GM21786 (cell line): Measurements from ENCODE around the gene KDM2A.
"Not testable (repeated sequence)": the region's sequence is repeated elsewhere in the genome, so short reads cannot be mapped to it uniquely, and the experiment has no call there.

Source experiments
- ATAC-seq: cut with Tn5 transposase; IDR thresholded peaks from one replicate; pipeline ENCODE4 v1.9.1; 2021; ENCODE audit not compliant: unreplicated experiment

KDM2A gene

DNA sequence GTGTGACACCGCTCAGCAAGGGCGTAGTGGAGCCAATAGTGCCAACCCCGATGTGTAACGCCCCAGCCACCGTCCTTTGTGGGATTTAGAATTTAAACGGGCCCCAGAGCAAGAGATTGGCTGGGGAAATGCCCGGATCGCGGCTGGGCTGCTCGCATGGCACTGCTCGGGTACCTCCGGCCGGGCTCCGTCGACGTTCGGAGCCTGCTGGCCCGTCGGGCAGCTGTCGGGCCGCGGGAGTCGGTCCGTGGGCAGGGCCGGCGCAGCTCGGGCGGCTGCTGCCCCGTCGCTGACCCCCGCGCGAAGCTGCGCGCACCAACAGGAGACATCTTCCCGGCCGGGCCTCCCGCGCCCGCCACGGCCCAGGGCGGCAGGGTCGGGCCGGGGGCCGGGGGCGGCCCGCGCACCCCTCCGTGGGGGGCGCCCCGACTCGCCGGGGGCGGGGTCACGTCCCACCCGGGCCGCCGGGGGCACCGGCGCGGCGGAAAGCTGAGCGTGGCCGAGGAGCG is 1.3 kb upstream of the KDM2A start:
- ATAC-seq = no peak

DNA sequence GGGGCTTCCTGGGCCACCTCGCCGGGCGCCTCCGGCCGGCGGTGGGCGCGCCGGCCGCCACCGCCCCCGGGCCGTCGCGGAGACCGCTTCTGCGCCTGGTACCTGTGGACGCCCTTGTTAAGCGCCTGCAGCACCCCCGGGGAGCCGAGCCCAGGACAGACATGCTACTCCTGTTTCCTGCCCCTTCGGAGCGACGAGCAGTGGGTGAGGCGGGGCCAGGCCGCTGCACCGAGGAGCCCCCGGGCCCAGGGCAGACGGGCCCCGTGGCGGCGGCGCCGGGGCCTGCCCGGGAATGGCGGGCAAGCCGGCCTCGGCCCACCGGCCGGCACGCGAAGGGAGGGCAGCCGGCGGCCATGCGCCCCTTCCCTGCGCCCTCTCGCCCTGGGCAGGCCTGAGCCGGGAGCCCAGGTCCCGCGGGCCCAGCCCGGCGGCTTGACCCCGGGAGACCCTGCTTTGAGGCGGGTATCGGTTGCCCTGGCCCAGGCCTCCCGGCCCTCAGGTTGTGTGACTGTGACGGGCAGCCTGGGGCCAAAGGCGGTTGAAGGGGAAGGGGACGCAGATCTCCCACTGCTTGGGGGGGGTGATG is 789 bp upstream of the KDM2A start:
- ATAC-seq = peak; percentile 3

DNA sequence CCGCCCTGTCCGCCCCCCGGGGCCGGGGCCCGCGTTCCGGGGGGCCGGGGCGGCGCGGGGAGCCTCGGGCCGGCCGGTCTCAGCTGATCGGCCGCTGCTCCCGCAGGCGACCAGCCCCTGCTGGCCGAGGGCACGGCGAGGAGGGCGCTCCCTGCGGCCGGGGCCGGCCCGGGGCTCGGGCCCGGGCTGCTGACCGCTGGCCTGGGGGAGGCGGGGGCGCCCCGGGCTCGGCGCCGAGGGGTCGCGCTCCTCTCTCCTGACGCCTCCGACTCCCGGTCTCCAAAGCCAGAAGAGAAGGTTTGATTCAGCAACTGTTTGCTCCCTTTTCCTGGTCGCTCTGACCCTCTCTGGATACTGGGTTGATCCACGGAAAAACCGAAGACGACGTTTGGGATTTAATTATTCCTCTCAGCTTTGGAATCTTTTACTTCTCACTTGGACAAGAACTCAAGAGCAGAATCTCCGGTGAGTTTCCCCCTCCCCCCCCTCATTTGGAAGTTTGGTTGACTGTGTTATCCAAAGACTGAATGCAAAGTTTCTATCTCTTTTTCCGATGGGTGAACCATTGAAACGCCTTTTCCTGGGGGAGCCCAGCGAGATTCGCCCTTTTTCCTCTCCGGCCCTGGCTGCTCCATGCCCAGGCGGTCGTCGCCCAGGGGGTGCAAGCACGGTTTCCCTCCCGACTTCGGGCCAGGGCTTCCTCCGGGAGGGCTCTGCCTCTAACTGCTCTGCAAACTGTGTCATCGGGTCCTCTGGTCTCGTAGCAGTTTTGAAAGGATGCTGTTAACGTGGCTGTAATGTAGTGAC is 725 bp downstream of the KDM2A start:
- no peak for ATAC-seq

GRCh38 chr11:67120456-67120855 is 1.4 kb downstream of the KDM2A start:
- ATAC-seq = no peak

GRCh38 chr11:67120881-67121710 is 2.0 kb downstream of the KDM2A start:
- ATAC-seq = no peak

- not testable (repeated sequence) for ATAC-seq
These were observed 4.7 kb downstream of the KDM2A start for GRCh38 chr11:67123801-67124200.

DNA sequence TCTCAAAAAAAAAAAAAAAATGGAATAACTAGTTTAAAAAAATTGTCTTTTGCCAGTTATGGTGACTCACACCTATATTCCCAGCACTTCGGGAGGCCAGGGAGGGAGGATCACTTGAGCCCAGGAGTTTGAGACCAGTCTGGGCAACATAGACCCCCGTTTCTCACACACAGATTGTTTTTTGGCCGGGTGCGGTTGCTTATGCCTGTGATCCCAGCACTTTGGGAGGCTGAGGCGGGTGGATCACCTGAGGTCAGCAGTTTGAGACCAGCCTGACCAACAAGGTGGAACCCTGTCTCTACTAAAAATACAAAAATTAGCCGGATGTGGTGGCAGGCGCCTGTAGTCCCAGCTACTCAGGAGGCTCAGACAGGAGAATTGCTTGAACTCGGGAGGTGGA is 7.2 kb downstream of the KDM2A start:
- not testable (repeated sequence) for ATAC-seq

DNA sequence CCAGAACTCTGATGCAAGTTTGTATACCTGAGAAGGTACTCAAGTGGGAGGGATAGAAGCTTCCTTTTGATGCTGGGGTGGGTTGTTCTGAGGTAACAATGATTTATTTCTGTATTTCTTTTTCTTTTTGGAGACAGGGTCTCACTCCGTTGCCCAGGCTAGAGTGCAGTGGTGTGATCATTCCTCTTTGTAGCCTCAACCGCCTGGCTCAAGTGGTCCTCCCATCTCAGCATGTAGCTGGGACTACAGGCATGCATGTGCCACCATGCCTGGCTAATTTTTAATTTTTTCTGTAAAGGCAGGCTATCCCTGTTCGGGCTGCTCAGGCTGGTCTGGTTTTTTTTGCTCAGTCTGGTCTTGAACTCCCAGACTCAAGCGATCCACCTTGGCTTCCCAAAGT is 7.9 kb downstream of the KDM2A start:
- no peak for ATAC-seq

GRCh38 chr11:67130861-67131260 is 11.8 kb downstream of the KDM2A start:
- not testable (repeated sequence) for ATAC-seq

GRCh38 chr11:67136156-67136555 is 17.1 kb downstream of the KDM2A start:
- ATAC-seq = no peak

DNA sequence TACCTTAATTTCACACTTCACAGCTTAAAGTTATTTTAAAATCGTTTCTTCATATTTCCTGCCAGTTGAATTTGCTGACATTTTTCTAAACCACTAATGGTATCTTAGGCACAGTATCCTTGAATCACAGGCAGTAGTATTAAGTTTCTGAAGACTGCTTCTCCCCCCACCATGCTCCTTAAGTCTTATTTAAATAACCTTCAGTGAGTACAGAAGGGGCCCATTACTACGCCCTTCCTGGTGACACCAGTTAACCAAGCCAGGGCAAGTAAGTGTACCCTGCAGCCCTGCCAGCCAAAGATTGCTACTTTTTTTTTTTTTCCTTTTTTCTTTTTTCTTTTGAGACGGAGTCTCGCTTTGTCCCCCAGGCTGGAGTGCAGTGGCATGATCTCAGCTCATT is 19.9 kb downstream of the KDM2A start:
- ATAC-seq = no peak

DNA sequence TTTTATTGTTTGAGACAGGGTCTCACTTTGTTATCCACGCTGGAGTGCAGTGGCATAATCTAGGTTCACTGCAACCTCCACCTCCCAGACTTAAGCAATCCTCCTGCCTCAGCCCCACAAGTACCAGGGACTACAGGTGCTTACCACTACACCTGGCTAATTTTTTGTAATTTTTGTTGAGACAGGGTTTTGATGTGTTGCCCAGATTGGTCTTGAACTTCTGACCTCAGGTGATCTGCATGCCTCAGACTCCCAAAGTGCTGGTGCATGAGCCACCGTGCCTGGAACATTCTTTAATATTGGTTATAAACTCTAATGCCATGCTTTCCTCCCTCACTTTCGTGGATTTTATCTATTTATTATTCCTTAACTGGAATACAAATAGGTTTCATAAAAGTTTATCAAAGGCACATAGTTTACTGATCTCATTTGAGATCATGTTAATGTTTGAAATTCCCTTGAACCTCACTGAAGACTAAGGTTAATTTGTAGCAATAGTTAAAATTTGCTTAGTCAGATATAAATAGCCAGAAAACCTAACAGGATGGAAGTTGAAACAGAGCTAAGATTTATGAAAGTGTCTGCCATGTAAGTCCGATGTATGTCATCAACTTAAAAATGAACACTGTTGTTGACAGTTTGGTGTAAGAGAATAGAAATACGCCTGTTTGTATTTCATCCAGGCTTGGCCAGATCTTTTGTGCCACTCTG is 27.6 kb downstream of the KDM2A start:
- ATAC-seq = no peak

GRCh38 chr11:67153971-67154370 is 34.9 kb downstream of the KDM2A start:
- ATAC-seq = no peak

GRCh38 chr11:67154726-67155125 is 35.7 kb downstream of the KDM2A start:
- ATAC-seq = no peak

- ATAC-seq = no peak
These were observed 38.6 kb downstream of the KDM2A start for GRCh38 chr11:67157691-67158090.

- ATAC-seq = no peak
These were observed 39.2 kb downstream of the KDM2A start for GRCh38 chr11:67158221-67158620.

GRCh38 chr11:67160045-67160444 is 41.0 kb downstream of the KDM2A start:
- ATAC-seq = no peak

- no peak for ATAC-seq
These were observed 42.1 kb downstream of the KDM2A start for GRCh38 chr11:67160872-67161783.

DNA sequence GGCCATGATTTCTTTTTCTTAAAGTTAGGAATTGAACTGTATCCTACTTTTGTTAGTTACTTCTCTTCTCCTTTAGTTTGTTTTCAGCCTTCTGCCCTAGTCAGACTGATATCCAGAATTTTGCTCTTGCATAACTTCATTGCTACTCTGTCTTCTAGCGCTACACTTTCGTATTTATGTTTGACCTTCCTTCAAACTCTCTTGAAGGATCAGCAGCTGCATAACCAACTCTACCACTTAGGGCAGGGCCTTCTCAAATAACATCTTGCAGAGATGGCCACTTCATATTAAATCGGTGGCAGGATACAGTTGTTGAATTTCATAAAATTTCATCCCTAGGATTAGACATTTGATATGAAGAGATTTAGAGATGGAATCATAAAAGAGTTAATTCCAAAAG is 43.9 kb downstream of the KDM2A start:
- no peak for ATAC-seq

DNA sequence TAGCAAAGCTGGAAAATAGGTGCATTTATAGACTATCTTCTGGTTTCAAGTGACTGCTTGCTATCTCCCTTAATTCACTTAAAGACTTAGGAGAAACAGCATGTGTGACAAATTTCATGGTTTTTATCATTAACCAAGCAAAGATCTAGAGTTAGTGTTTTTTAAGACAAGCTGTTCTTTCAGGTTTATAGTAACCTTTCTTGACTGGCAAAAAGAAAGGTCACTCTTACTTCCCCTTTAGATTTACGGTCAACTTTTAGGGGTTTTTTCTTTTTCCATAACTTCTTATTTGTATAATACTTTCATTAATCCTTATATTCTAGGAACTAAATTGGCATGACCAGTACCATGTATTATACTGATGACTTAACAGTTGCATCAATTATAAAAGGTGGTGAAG is 46.6 kb downstream of the KDM2A start:
- ATAC-seq = no peak
